MM.1S (cell line): ENCODE measurements around the gene GLB1L3.

ENCODE experiments used
- DNase-seq: peaks from one replicate; pipeline ENCODE4 v3.0.0-alpha.2; 2015
- H2AFZ ChIP-seq: fragments of 300-600 bp; sonication (generic); 2 replicates; pipeline ENCODE4 v1.6.0; 2016; ENCODE audit warnings: antibody characterized with exemption, low read length
- H3F3A ChIP-seq: fragments of 300-600 bp; sonication (generic); 2 replicates; pipeline ENCODE4 v1.6.1; 2016; ENCODE audit warnings: mild to moderate bottlenecking, antibody characterized with exemption, low read length, moderate library complexity, mixed read lengths; ENCODE audit not compliant: insufficient read depth
- H3K27ac ChIP-seq: fragments of 300-600 bp; sonication (generic); 2 replicates; pipeline ENCODE4 v1.5.1; 2016; ENCODE audit warnings: mild to moderate bottlenecking, low read length
- H3K27me3 ChIP-seq: fragments of 300-600 bp; sonication (generic); replicated peaks from 2 replicates; pipeline ENCODE4 v1.6.0; 2016; ENCODE audit warnings: low read length; ENCODE audit not compliant: insufficient read depth
- H3K36me3 ChIP-seq: fragments of 300-600 bp; sonication (generic); replicated peaks from 2 replicates; pipeline ENCODE4 v1.6.1; 2016; ENCODE audit warnings: mild to moderate bottlenecking, low read length, mixed read lengths; ENCODE audit not compliant: insufficient read depth
- H3K4me1 ChIP-seq: fragments of 300-600 bp; sonication (generic); 2 replicates; pipeline ENCODE4 v1.6.1; 2016; ENCODE audit warnings: low read length, mixed read lengths
- H3K4me2 ChIP-seq: fragments of 300-600 bp; sonication (generic); 2 replicates; pipeline ENCODE4 v1.6.0; 2016; ENCODE audit warnings: low read depth, low read length
- H3K4me3 ChIP-seq: fragments of 300-600 bp; sonication (generic); 2 replicates; pipeline ENCODE4 v1.5.1; 2016; ENCODE audit warnings: low read length, mixed read lengths
- H3K79me2 ChIP-seq: fragments of 300-600 bp; sonication (generic); 2 replicates; pipeline ENCODE4 v1.6.1; 2016; ENCODE audit warnings: mixed run types, low read length, mixed read lengths
- H3K9ac ChIP-seq: fragments of 300-600 bp; sonication (generic); 2 replicates; pipeline ENCODE4 v1.6.1; 2016; ENCODE audit warnings: low read length, mixed read lengths
- H3K9me2 ChIP-seq: fragments of 300-600 bp; sonication (generic); replicated peaks from 2 replicates; pipeline ENCODE4 v1.6.1; 2016; ENCODE audit warnings: mild to moderate bottlenecking, low read length, mixed read lengths; ENCODE audit not compliant: insufficient read depth
- H3K9me3 ChIP-seq: fragments of 300-600 bp; sonication (generic); replicated peaks from 2 replicates; pipeline ENCODE4 v1.6.1; 2016; ENCODE audit warnings: mild to moderate bottlenecking, low read length, mixed read lengths; ENCODE audit not compliant: insufficient read depth
- H4K20me1 ChIP-seq: fragments of 300-600 bp; sonication (generic); 2 replicates; pipeline ENCODE4 v1.6.1; 2016; ENCODE audit warnings: mild to moderate bottlenecking, low read length, moderate library complexity, mixed read lengths; ENCODE audit not compliant: insufficient read depth
- CTCF ChIP-seq: fragments of 300-600 bp; sonication (generic); IDR thresholded peaks from 2 replicates; pipeline ENCODE4 v1.5.1; 2016; ENCODE audit warnings: antibody characterized with exemption, low read length, mixed read lengths
- EZH2 ChIP-seq: fragments of 300-600 bp; sonication (generic); optimal IDR thresholded peaks from 2 replicates; pipeline ENCODE3; 2017; ENCODE audit warnings: low read depth, mild to moderate bottlenecking, antibody characterized with exemption, low read length, mixed read lengths
- EZH2phosphoT487 ChIP-seq: fragments of 300-600 bp; sonication (generic); IDR thresholded peaks from 2 replicates; pipeline ENCODE4 v1.6.1; 2018; ENCODE audit warnings: antibody characterized with exemption, low read length

Gene GLB1L3

DNA sequence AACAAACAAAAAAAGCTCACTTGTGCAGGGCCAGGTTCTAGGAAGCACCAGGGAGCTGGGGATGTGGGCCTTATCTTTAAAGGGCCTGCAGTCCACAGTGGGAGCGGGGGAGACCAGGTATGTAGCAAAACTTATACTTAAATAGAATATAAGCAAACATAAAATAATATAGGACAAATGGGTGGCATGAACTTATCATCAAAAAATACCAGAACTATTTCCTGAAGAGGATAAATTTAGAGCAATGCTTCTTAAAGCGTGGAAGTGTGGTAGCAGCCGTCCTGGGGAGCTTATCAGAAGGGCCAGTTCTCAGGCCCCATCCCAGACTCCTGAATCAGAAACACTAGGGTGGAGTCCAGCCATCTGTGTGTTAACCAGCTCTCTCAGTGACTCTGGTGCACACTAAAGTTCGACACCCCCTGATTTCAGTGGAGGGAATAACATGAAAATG is 42.4 kb upstream of the GLB1L3 start:
- no peaks in the 10 kb centered on the region for H3K9me3 ChIP-seq
- no peaks in the 10 kb centered on the region for H3F3A ChIP-seq
- H2AFZ ChIP-seq, result no peak overlapping the region
- no peak for TF ChIP-seq CTCF
- no peak for TF ChIP-seq EZH2phosphoT487
- no peak for TF ChIP-seq EZH2
- H3K9me2 ChIP-seq, result no peaks in the 10 kb centered on the region
- no peaks in the 10 kb centered on the region for H3K36me3 ChIP-seq
- H3K79me2 ChIP-seq, result peaks cover 68% of the 10 kb centered on the region
- no peak for DNase-seq
- H4K20me1 ChIP-seq, result no peaks in the 10 kb centered on the region
- H3K4me3 ChIP-seq, result no peak overlapping the region
- H3K27ac ChIP-seq, result no peak overlapping the region
- H3K27me3 ChIP-seq, result no peaks in the 10 kb centered on the region
- H3K9ac ChIP-seq, result no peak overlapping the region
- H3K4me2 ChIP-seq, result no peak overlapping the region
- H3K4me1 ChIP-seq, result no peaks in the 10 kb centered on the region

DNA sequence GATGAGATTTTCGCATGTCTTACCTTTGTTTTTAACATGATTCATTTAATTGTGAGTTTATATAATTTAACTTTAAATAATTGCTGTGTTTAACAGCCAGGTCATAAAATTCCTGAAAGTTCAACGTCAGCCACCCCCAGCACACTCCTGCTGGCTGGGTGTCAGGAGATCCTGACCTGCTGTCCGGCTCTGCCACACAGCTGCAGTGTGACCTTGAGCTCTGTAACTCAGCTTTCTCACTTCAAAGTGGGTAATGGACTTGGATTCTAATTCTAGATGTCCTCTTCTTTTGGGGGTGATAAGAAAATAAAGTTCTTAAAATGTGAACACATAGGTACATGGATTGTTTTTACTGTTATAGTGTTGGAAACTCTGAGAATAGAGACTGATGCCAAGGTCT is 40.8 kb upstream of the GLB1L3 start:
- Histone ChIP-seq H2AFZ (no peak overlapping the region), H3K4me2 (no peak overlapping the region), H3K27ac (no peak overlapping the region), H3K4me3 (no peak overlapping the region), H3K27me3 (no peaks in the 10 kb centered on the region), H3K36me3 (no peaks in the 10 kb centered on the region), H3K9me2 (no peaks in the 10 kb centered on the region), H3F3A (no peaks in the 10 kb centered on the region), H3K79me2 (peaks cover 52% of the 10 kb centered on the region), H3K9me3 (no peaks in the 10 kb centered on the region), H4K20me1 (no peaks in the 10 kb centered on the region), H3K9ac (no peak overlapping the region), H3K4me1 (no peaks in the 10 kb centered on the region)
- no peak for DNase-seq
- no peak for TF ChIP-seq CTCF
- no peak for TF ChIP-seq EZH2phosphoT487
- no peak for TF ChIP-seq EZH2

GRCh38 chr11:134236834-134237556 is 39.2 kb upstream of the GLB1L3 start:
- Histone ChIP-seq H3K27me3 (no peaks in the 10 kb centered on the region), H3K9me2 (no peaks in the 10 kb centered on the region), H4K20me1 (no peaks in the 10 kb centered on the region), H3F3A (no peaks in the 10 kb centered on the region), H3K27ac (no peak overlapping the region), H3K4me2 (no peak overlapping the region), H3K4me3 (no peak overlapping the region), H3K9me3 (no peaks in the 10 kb centered on the region), H3K79me2 (peaks cover 36% of the 10 kb centered on the region), H2AFZ (no peak overlapping the region), H3K36me3 (no peaks in the 10 kb centered on the region), H3K4me1 (no peaks in the 10 kb centered on the region), H3K9ac (no peak overlapping the region)
- TF ChIP-seq CTCF (no peak), EZH2phosphoT487 (no peak), EZH2 (no peak)
- DNase-seq, result no peak
